ENCODE measurements around the gene CCL26.
"Not testable (repeated sequence)": the region's sequence is repeated elsewhere in the genome, so short reads cannot be mapped to it uniquely, and the experiment has no call there.

Gene CCL26, protein sequence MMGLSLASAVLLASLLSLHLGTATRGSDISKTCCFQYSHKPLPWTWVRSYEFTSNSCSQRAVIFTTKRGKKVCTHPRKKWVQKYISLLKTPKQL

DNA sequence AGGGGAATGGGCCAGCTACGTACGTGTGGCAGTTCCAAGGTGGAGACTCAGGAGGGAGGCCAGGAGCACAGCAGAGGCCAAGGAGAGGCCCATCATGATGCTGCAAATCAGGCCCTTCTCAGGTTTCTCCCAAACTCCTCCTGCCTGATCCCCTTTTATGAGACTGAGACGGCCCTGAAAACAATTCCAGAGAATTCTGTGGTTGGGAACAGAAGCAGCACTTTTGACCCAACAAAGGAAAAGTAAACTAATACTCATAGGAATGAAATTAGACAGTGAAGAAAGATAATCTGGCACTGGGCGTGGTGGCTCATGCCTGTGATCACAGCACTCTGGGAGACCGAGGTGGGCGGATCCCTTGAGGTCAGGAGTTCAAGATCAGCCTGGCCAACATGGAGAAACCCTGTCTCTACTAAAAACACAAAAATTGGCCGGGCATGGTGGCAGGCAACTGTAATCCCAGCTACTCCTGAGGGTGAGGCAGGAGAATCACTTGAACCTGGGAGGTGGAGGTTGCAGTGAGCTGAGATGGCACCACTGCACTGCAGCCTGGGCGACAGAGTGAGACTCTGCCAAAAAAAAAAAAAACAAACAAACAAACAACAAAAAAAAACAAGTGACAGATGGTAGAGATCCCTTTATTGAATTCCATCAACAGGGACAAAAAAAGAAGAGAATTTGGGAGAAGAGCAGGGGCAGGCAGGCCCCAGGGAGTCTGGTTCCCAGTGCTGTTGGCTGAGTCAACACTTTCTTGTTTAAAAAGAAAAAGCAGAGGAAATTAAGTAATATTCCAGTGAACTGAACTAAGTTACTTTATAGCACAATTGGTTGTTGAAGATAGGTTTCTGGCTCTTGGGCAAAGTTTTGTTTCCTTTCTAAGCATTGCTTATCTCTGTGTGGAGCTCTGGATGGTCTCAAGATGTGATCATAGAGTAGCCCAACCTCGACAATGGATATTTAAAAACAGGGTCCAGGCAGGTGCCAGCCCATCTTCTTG is at the start of gene CCL26:
CCL26 (minus strand) TSS at position 131 of the 997 bp plus-strand sequence; CDS start at position 96, 35 bp downstream.
- no peak for DNase-seq

- no peak for DNase-seq
Measured at GRCh38 chr7:75820688-75821087, 48.7 kb upstream of the CCL26 start.

DNA sequence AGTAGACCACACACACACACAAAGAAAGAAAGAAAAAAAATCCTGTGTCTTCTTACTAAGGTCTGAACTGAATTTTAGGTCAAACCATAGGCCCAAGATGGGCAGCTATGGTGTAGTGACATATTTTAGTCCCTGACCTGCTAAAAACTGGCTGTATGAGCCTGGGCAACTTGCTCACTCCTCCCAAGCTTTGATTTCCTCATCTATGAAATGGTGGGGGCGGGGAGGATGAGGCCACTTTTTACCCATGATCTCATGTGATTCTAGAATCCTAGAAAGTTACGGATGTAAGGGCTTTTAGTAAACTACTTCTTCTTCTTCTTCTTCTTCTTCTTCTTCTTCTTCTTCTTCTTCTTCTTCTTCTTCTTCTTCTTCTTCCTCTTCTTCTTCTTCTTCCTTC is 47.7 kb upstream of the CCL26 start:
- no peak for DNase-seq

DNA sequence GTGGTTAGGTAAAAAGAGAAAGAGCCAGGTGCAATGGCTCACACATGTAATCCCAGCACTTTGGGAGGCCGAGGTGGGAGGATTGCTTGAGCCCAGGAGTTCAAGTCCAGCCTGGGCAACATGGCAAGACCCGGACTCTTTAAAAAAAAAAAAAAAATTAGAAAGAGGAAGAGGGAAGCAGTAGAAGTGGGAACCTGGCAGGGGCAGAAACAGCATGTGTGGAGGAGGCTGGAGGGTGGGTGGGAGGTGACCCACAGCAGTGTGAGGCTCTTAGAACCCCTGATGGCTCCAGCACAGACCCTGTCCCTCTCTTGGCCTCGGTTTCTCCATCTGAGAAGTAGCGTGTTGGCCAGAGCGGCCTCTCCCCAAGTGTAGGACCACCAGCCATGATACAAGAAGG is 46.5 kb upstream of the CCL26 start:
- no peak for DNase-seq

DNA sequence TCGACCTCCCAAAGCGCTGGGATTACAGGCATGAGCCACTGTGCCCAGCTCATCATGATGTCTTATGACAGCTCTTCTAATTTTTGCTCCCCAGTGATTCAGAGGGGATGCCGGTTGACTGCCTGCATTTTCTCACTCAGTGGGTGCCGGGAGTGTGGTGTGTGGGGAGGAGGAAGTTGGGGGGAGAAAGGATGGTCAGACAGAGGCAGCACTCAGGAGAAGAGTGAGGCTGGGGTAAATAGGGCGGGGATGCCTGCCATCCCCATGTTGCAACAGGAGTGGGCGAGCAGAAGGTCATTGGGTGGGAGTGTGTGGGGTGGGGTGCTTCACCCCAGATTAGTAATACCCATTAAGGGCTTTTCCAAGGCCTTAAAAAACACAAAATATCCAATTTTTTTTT is 45.1 kb upstream of the CCL26 start:
- no peak for DNase-seq

DNA sequence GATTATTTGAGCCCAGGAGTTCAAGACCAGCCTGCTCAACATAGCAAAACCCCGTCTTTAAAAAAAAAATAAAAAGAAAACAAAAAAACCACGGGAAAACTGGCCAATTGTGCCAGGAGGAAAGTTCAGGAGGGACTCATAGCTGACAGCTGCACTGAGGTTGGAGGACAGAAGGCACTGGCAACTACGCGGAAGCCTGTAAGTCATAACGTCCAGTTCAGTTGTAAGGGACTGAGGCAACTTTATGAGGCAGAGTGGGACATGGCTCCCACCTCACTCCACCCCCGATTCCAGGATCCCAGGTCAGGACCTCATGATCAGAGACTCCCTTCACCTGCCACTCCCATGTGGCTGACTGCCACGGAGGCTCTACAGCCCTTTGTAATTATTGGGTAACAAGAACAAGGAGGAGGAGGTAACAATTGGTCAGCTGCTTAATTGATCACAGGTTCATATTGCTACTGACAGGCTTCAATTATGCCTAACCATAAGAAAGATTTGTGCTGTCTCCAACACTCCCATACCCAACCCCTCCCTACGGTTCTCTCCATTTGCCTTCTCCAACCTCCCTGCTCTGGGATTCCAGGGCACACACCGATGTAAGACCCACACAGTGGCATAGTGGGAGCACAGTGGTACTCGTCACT is 43.5 kb upstream of the CCL26 start:
- DNase-seq: no peak

DNA sequence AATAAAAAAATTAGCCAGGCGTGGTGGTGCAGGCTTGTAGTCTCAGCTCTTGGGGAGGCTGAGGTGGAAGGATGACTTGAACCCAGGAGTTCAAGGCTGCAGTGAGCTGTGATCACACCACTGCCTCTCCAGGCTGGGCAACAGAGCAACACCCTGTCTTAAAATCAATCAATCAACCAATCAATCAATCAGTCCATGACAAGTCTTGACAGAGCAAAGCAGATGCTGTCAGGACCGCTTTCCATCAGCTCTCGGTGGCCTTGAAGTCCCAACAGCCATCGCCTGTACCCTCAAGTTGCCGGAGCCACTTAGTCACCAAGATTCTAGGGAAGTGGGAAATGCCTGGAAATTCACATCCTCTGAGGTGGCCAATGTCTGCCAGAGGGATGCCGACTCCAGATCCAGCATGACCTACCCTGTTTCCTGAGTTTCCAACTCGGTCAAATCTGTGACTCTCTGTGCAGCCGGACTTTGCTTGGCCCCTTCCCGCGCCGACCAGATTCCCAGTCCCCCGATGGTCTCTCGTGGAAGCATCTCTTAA is 42.5 kb upstream of the CCL26 start:
- no peak for DNase-seq

- no peak for DNase-seq
Measured at GRCh38 chr7:75813781-75814236, 41.8 kb upstream of the CCL26 start, which contains the start of gene CCL24. CCL24 (minus strand) TSS chr7:75813806; CDS start chr7:75813715, 91 bp downstream.

- DNase-seq: no peak
Measured at GRCh38 chr7:75813084-75813483, 41.1 kb upstream of the CCL26 start.

DNA sequence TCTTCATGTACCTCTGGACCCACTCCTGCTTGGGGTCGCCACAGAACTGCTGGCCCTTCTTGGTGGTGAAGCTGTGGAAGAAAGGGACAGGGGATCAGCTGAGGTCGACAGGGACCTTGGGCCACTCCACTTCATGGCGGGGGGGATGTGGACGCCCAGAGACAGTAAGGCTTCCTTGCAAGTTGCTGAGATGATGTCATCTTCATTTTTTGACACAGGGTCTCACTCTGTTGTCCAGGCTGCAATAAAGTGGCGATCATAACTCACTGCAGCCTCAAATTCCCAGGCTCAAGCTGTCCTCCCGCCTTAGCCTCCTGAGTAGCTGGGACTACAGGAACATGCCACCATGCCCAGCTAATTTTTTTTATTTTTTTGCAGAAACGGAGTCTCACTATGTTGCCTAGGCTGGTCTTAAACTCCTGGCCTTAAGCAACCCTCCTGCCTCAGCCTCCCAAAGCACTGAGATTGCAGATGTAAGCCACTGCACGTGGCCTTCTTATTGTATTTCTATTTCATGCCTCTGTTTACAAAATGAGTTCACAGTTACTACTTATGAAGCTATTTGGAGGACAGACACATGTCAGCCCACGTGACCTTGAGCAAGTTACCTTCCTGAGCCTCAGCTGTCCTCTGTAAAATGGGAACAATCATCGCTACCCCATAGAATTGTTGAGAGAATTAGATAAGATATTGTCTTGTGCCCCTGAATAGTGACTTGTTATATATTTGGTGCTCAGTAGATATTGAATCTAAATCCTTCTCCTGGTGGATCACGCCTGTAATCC is 40.1 kb upstream of the CCL26 start:
- DNase-seq: no peak

DNA sequence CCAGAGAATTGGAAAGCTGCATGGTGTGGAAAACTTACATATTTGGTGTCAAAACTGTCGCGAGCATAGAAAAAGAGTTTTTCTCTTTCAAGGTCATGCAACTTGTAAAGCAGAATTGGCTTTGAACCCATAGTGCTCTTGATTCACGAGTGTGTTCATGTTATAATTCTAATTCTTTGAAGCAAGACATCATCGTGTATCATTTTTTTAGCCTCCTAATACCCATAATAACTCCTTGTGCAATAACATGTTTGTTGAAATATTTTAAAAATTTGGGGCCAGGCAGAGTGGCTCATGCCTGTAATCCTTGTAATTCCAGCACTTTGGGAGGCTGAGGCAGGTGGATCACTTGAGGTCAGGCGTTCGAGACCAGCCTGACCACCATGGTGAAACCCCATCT is 37.4 kb upstream of the CCL26 start:
- no peak for DNase-seq

- no peak for DNase-seq
Measured at GRCh38 chr7:75808106-75808505, 36.1 kb upstream of the CCL26 start.

- no peak for DNase-seq
Measured at GRCh38 chr7:75807452-75807851, 35.4 kb upstream of the CCL26 start.

GRCh38 chr7:75806560-75807307 is 34.7 kb upstream of the CCL26 start:
- DNase-seq: no peak

DNA sequence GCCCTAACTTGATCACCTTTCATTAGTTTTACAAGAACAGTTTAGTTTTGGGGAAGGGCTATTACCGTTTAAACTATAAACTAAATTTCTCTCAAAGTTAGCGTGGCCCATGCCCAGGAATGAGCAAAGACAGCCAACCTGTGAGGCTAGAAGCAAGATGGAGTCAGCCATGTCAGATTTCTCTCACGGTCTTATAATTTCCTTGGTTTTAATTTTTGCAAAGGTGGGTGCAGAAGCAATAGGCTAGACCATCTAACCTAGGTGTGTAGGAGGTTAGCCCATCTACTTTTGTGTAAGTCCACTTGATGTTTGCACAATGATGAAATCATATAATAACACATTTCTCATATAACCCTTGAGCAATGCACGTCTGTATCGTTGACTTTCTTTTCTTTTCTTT is 32.7 kb upstream of the CCL26 start:
- DNase-seq: no peak

DNA sequence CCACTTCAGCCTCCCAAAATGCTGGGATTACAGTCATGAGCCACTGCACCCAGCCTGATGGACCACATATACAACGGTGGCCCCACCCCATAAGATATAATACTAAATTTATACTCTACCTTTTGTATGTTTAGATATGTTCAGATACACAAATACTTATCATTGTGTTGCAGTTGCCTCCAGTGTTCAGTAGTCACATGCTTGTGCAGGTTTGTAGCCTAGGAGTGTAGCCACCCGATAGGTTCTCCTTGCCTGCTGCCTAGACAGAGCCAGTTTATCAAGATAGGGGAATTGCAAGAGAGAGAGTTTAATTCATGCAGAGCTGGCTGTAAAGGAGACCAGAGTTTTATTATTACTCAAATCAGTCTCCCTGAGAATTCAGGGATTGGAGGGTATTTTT is 32.0 kb upstream of the CCL26 start:
- DNase-seq: no peak

- DNase-seq: no peak
Measured at GRCh38 chr7:75802552-75802821, 30.5 kb upstream of the CCL26 start.

GRCh38 chr7:75798770-75799169 is 26.8 kb upstream of the CCL26 start:
- DNase-seq: no peak

- DNase-seq: no peak
Measured at GRCh38 chr7:75796420-75796819, 24.4 kb upstream of the CCL26 start.

- no peak for DNase-seq
Measured at GRCh38 chr7:75795831-75796285, 23.8 kb upstream of the CCL26 start.

- DNase-seq: no peak
Measured at GRCh38 chr7:75793676-75794075, 21.7 kb upstream of the CCL26 start.

GRCh38 chr7:75792567-75792966 is 20.6 kb upstream of the CCL26 start:
- DNase-seq: not testable (repeated sequence)
